Tibial nerve (tissue), 4 donors: ENCODE measurements around the gene ANKRD27. TPM values are rescaled to one million over a fixed set of nuclear protein-coding genes. Genes with fewer than 3 reads are reported as not detected.

Experiments used
- DNase-seq, 2 donors: peaks; one replicate each; pipeline ENCODE4 v3.0.0-alpha.2; 2019; ENCODE audit warnings: low spot score in 2 of 2
- H3K27ac ChIP-seq, 4 donors: fragments of 200-600 bp; sonication (generic) in 3 of 4; one replicate each; pipeline ENCODE4 v1.5.1; 2017 to 2019; ENCODE audit warnings: mild to moderate bottlenecking in 1 of 4
- H3K27me3 ChIP-seq, 2 donors: fragments of 200-600 bp; sonication (generic) in 1 of 2; one replicate each; pipeline versions ENCODE4 v1.5.1 to v1.6.0; 2017 to 2019
- H3K36me3 ChIP-seq, 3 donors: fragments of 200-600 bp; sonication (generic); one replicate each; pipeline ENCODE4 v1.5.1; 2018 to 2019
- H3K4me1 ChIP-seq, 4 donors: fragments of 200-600 bp; sonication (generic) in 3 of 4; one replicate each; pipeline ENCODE4 v1.5.1; 2017 to 2019
- H3K4me3 ChIP-seq, 4 donors: fragments of 200-600 bp; sonication (generic) in 3 of 4; one replicate each; pipeline ENCODE4 v1.5.1; 2017 to 2019; ENCODE audit warnings: mild to moderate bottlenecking in 1 of 4, moderate library complexity in 1 of 4
- H3K9me3 ChIP-seq, 4 donors: fragments of 200-600 bp; sonication (generic) in 3 of 4; one replicate each; pipeline ENCODE4 v1.5.1; 2017 to 2019
- CTCF ChIP-seq, 5 experiments: fragments of 200-600 bp in 3 of 5; fragments of 450-650 bp in 2 of 5; sonication (generic) in 3 of 5; IDR thresholded peaks; one replicate each; pipeline ENCODE4 v1.5.1; 2016 to 2019; ENCODE audit warnings: antibody characterized with exemption in 5 of 5, mild to moderate bottlenecking in 3 of 5, moderate library complexity in 2 of 5
- EP300 ChIP-seq, 2 donors: sonication (generic); formaldehyde crosslinking; IDR thresholded peaks; one replicate each; pipeline ENCODE4 v1.6.1; 2017; ENCODE audit warnings: antibody characterized with exemption in 2 of 2, mild to moderate bottlenecking in 1 of 2
- POLR2A ChIP-seq, 2 donors: fragments of 450-650 bp; IDR thresholded peaks; one replicate each; pipeline ENCODE4 v1.6.1; 2017; ENCODE audit warnings: antibody characterized with exemption in 2 of 2, mild to moderate bottlenecking in 2 of 2, moderate library complexity in 2 of 2
- WGBS, 2 donors: methylation state at CpG; one replicate each; pipeline ENCODE4 v1.1.5; 2018; 5-methylcytosine and 5-hydroxymethylcytosine counted together
- total RNA-seq, 4 donors: library from RNA; depleted of rRNA; stranded (reverse); fragments of >200 nt; gene quantifications; one replicate each; pipeline ENCODE4 v1.1.0, GENCODE V29; 2016

The ANKRD27 gene
- total RNA-seq, 4 donors from 2014 or later = 13.7 to 28.6 (median 23.5) TPM

DNA sequence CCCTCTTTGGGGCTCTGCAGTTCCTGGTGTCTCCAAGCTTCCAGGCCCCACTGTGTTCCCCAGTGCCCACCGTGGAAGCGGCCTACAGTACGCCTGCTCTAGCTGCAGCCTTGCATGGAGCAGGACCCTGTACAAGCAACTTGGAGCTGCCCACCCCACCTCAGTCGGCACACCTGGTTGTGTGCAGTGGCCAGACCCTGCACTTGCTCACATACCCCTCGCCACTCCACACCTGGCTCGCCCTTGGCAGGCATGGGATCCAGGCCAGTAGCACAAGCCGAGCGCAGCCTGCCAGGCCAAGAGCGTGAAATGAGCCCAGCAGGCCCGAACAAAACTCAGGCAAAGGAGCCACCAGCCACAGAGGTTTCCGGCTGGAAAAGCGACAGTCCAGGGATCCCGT is 36.4 kb downstream of the ANKRD27 start:
- 95 to 98% methylated on average over 13 of the region's 13 CpGs for WGBS, 2 donors
- H3K4me1 ChIP-seq = no peaks in the 10 kb centered on the region
- no peak for DNase-seq
- H3K36me3 ChIP-seq = peaks cover 0 to 100% (median 11%) of the 10 kb centered on the region in 3 donors
- TF ChIP-seq EP300 (IDR thresholded peaks at IDR 0.05) = no peak
- TF ChIP-seq CTCF (IDR thresholded peaks at IDR 0.05) = no peak
- no peak for TF ChIP-seq POLR2A (IDR thresholded peaks at IDR 0.05)
- H3K4me3 ChIP-seq = no peak overlapping the region
- H3K27ac ChIP-seq = no peak overlapping the region
- no peaks in the 10 kb centered on the region for H3K27me3 ChIP-seq
- H3K9me3 ChIP-seq = no peaks in the 10 kb centered on the region

DNA sequence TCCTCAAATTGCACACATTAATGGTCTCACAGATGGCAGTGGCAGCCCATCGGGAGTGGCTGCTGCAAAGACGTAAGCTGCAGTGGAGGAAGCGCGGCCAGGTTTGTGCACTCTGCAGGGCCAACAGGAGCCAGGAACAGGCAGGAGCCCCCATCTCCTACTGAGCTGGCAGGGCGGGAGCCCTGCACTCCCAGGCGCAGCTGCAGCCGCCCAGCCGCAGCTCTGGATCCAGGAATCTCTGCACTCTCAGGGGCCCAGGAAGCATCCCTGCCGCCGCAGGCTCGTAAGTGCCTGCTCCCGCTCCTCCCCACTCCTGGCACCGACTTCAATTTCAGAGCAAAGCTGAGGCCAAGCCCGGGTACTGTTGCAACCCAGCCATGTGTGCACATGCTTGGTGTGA is 37.5 kb downstream of the ANKRD27 start:
- no peak overlapping the region for H3K27ac ChIP-seq
- TF ChIP-seq CTCF (IDR thresholded peaks at IDR 0.05) (no peak), EP300 (IDR thresholded peaks at IDR 0.05) (no peak), POLR2A (IDR thresholded peaks at IDR 0.05) (no peak)
- peaks cover 0 to 100% (median 5%) of the 10 kb centered on the region in 3 donors for H3K36me3 ChIP-seq

GRCh38 chr19:32631381-32631780 is 43.6 kb downstream of the ANKRD27 start:
- TF ChIP-seq POLR2A (IDR thresholded peaks at IDR 0.05) = no peak
- no peak for TF ChIP-seq CTCF (IDR thresholded peaks at IDR 0.05)
- TF ChIP-seq EP300 (IDR thresholded peaks at IDR 0.05) = no peak
- Histone ChIP-seq H3K4me1 (no peaks in the 10 kb centered on the region), H3K36me3 (peaks cover 0 to 99% (median 8%) of the 10 kb centered on the region in 3 donors), H3K9me3 (no peaks in the 10 kb centered on the region), H3K27ac (no peak overlapping the region), H3K27me3 (no peaks in the 10 kb centered on the region), H3K4me3 (no peak overlapping the region)
- 91 to 96% methylated on average over 15 of the region's 15 CpGs for WGBS, 2 donors
- DNase-seq = no peak

More for the DNA sequence above, 37.5 kb downstream of the ANKRD27 start:
- H3K4me3 ChIP-seq = no peak overlapping the region
- no peaks in the 10 kb centered on the region for H3K9me3 ChIP-seq
- H3K4me1 ChIP-seq = no peaks in the 10 kb centered on the region
- no peaks in the 10 kb centered on the region for H3K27me3 ChIP-seq
- DNase-seq = no peak
- 92 to 95% methylated on average over 8 to 14 of the region's 14 CpGs for WGBS, 2 donors

DNA sequence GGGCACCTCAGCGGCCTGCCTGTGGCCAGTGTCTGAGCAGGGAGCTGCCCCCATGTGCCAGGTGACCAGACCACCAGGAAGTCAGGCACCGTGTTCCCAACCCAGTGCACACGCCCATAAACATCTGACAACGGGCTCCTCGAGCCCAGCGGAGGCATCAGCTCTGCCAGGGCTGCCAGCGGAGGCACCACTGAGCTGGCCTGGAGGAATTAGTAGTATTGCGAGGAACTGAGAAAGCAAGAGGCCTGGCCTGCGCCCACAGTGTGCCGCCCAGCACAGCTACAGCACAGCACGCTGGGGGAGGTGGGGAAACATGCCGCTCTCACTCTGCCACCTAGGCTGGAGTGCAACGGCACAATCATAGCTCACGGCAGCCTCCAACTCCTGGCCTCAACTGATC is 44.6 kb downstream of the ANKRD27 start:
- Histone ChIP-seq H3K36me3 (peaks cover 0 to 99% (median 8%) of the 10 kb centered on the region in 3 donors), H3K9me3 (no peaks in the 10 kb centered on the region), H3K27ac (no peak overlapping the region), H3K4me3 (no peak overlapping the region), H3K27me3 (no peaks in the 10 kb centered on the region), H3K4me1 (no peaks in the 10 kb centered on the region)
- 77 to 92% methylated on average over 6 to 12 of the region's 14 CpGs for WGBS, 2 donors
- TF ChIP-seq POLR2A (IDR thresholded peaks at IDR 0.05) = no peak
- no peak for TF ChIP-seq EP300 (IDR thresholded peaks at IDR 0.05)
- TF ChIP-seq CTCF (IDR thresholded peaks at IDR 0.05) = no peak
- no peak for DNase-seq

GRCh38 chr19:32627714-32628270 is 47.2 kb downstream of the ANKRD27 start:
- H3K27me3 ChIP-seq = no peaks in the 10 kb centered on the region
- DNase-seq = no peak
- no peaks in the 10 kb centered on the region for H3K4me1 ChIP-seq
- no peaks in the 10 kb centered on the region for H3K9me3 ChIP-seq
- TF ChIP-seq EP300 (IDR thresholded peaks at IDR 0.05) (no peak), POLR2A (IDR thresholded peaks at IDR 0.05) (no peak), CTCF (IDR thresholded peaks at IDR 0.05) (no peak)
- WGBS, 2 donors = 81 to 89% methylated on average over 13 to 15 of the region's 15 CpGs
- peaks cover 0 to 99% (median 8%) of the 10 kb centered on the region in 3 donors for H3K36me3 ChIP-seq
- no peak overlapping the region for H3K27ac ChIP-seq
- no peak overlapping the region for H3K4me3 ChIP-seq
